Smooth muscle cell (in vitro differentiated cells): ENCODE results near the gene SPEN. TPM values are rescaled to one million over a fixed set of nuclear protein-coding genes. Genes with fewer than 3 reads are reported as not detected.
A peak's percentile ranks its signal among the peaks of the same experiment; 100 is the strongest.

Source experiments
- DNase-seq: peaks from one replicate; lab custom pipeline; 2025; ENCODE audit not compliant: unreplicated experiment; lab: John Stamatoyannopoulos, UW
- H2AFZ ChIP-seq: fragments of 200-600 bp; sonication (generic); 2 replicates; pipeline ENCODE4 v1.6.0; 2016; ENCODE audit warnings: antibody characterized with exemption, low read depth, mild to moderate bottlenecking
- H3F3A ChIP-seq: fragments of 200-600 bp; sonication (generic); 2 replicates; pipeline ENCODE4 v1.6.0; 2017; ENCODE audit warnings: antibody characterized with exemption, low read depth
- H3K27ac ChIP-seq: fragments of 200-600 bp; sonication (generic); 2 replicates; pipeline ENCODE4 v1.5.1; 2016; ENCODE audit warnings: low read depth, mild to moderate bottlenecking
- H3K27me3 ChIP-seq: fragments of 200-600 bp; sonication (generic); 2 replicates; pipeline ENCODE4 v1.6.1; 2016; ENCODE audit warnings: low read depth, mild to moderate bottlenecking
- H3K36me3 ChIP-seq: fragments of 200-600 bp; sonication (generic); 2 replicates; pipeline ENCODE4 v1.5.1; 2016; ENCODE audit warnings: low read depth
- H3K4me1 ChIP-seq: fragments of 200-600 bp; sonication (generic); 2 replicates; pipeline ENCODE4 v1.5.1; 2016; ENCODE audit warnings: low read depth
- H3K4me2 ChIP-seq: fragments of 200-600 bp; sonication (generic); 2 replicates; pipeline ENCODE4 v1.6.0; 2016; ENCODE audit warnings: mild to moderate bottlenecking
- H3K4me3 ChIP-seq: fragments of 200-600 bp; sonication (generic); 2 replicates; pipeline ENCODE4 v1.5.1; 2016; ENCODE audit warnings: mild to moderate bottlenecking
- H3K79me2 ChIP-seq: fragments of 200-600 bp; sonication (generic); 2 replicates; pipeline ENCODE4 v1.6.0; 2016; ENCODE audit warnings: low read depth, mild to moderate bottlenecking
- H3K9ac ChIP-seq: fragments of 200-600 bp; sonication (generic); 2 replicates; pipeline ENCODE4 v1.6.0; 2016; ENCODE audit warnings: low read depth
- H3K9me3 ChIP-seq: fragments of 200-600 bp; sonication (generic); replicated peaks from 2 replicates; pipeline ENCODE4 v1.5.1; 2016; ENCODE audit warnings: low read depth
- H4K20me1 ChIP-seq: fragments of 200-600 bp; sonication (generic); 2 replicates; pipeline ENCODE4 v1.6.0; 2016; ENCODE audit warnings: low read depth
- CTCF ChIP-seq: fragments of 200-600 bp; sonication (generic); IDR thresholded peaks from 2 replicates; pipeline ENCODE4 v1.5.1; 2017; ENCODE audit warnings: borderline replicate concordance, mild to moderate bottlenecking, antibody characterized with exemption; ENCODE audit not compliant: insufficient read depth, poor library complexity, severe bottlenecking
- WGBS: methylation state at CpG from one replicate; pipeline ENCODE4 v1.1.7; 2016; ENCODE audit warnings: low lambda C conversion rate; 5-methylcytosine and 5-hydroxymethylcytosine counted together
- polyA plus RNA-seq: library from polyadenylated mRNA; unstranded; fragments of >200 nt; fragmentation: Nextera tagmentation; extraction: Ambion mirVana; gene quantifications from 2 replicates; pipeline ENCODE4 v1.2.1, GENCODE V29; 2016
- total RNA-seq: library from RNA; depleted of rRNA; stranded (reverse); fragments of >200 nt; gene quantifications from 2 replicates; pipeline ENCODE4 v1.2.3, GENCODE V29; 2014

The SPEN gene
- total and polyA plus RNA-seq, 2 experiments from 2014 or later = 10.6 to 28.7 TPM

GRCh38 chr1:15899266-15899665 is 51.8 kb downstream of the SPEN start:
- Histone ChIP-seq H3K36me3 (no peaks in the 10 kb centered on the region), H3K4me3 (no peak overlapping the region), H3K9ac (no peak overlapping the region), H2AFZ (no peak overlapping the region), H3K27me3 (no peaks in the 10 kb centered on the region), H3K9me3 (no peaks in the 10 kb centered on the region), H4K20me1 (peaks cover 43% of the 10 kb centered on the region), H3K79me2 (peaks cover 99% of the 10 kb centered on the region), H3K4me1 (peaks cover 7% of the 10 kb centered on the region), H3F3A (no peaks in the 10 kb centered on the region), H3K4me2 (no peak overlapping the region), H3K27ac (no peak overlapping the region)
- no peak for TF ChIP-seq CTCF
- no peak for DNase-seq
- WGBS = 94% methylated on average over 9 of the region's 9 CpGs

- no peaks in the 10 kb centered on the region for H3F3A ChIP-seq
- WGBS = 87% methylated on average over 8 of the region's 8 CpGs
- DNase-seq = no peak
Observed at GRCh38 chr1:15900662-15901279, 53.3 kb downstream of the SPEN start.

GRCh38 chr1:15902882-15903281 is 55.4 kb downstream of the SPEN start:
- Histone ChIP-seq H3K27me3 (no peaks in the 10 kb centered on the region), H2AFZ (no peak overlapping the region), H3K4me3 (no peak overlapping the region), H3K9me3 (no peaks in the 10 kb centered on the region), H3K9ac (no peak overlapping the region), H3K4me2 (no peak overlapping the region), H4K20me1 (peaks cover 37% of the 10 kb centered on the region), H3K27ac (peak overlapping the region; percentile 22), H3K4me1 (peaks cover 7% of the 10 kb centered on the region), H3F3A (no peaks in the 10 kb centered on the region), H3K79me2 (peaks cover 99% of the 10 kb centered on the region), H3K36me3 (no peaks in the 10 kb centered on the region)
- DNase-seq = no peak
- 56% methylated on average over 3 of the region's 3 CpGs for WGBS
- no peak for TF ChIP-seq CTCF

More at GRCh38 chr1:15900662-15901279, 53.3 kb downstream of the SPEN start:
- H4K20me1 ChIP-seq = peaks cover 47% of the 10 kb centered on the region
- peaks cover 99% of the 10 kb centered on the region for H3K79me2 ChIP-seq
- no peaks in the 10 kb centered on the region for H3K36me3 ChIP-seq
- TF ChIP-seq CTCF = no peak
- H3K9ac ChIP-seq = no peak overlapping the region
- H3K9me3 ChIP-seq = no peaks in the 10 kb centered on the region
- H3K4me3 ChIP-seq = no peak overlapping the region
- H3K4me1 ChIP-seq = peaks cover 7% of the 10 kb centered on the region
- no peak overlapping the region for H3K4me2 ChIP-seq
- no peaks in the 10 kb centered on the region for H3K27me3 ChIP-seq
- H3K27ac ChIP-seq = peak overlapping the region; percentile 26
- H2AFZ ChIP-seq = no peak overlapping the region

GRCh38 chr1:15908597-15908996 is 61.1 kb downstream of the SPEN start:
- Histone ChIP-seq H3K36me3 (peaks cover 17% of the 10 kb centered on the region), H4K20me1 (peaks cover 26% of the 10 kb centered on the region), H3K9ac (no peak overlapping the region), H3K27me3 (no peaks in the 10 kb centered on the region), H3K4me3 (no peak overlapping the region), H3K79me2 (peaks cover 73% of the 10 kb centered on the region), H3K4me1 (no peaks in the 10 kb centered on the region), H3F3A (no peaks in the 10 kb centered on the region), H3K4me2 (no peak overlapping the region), H2AFZ (no peak overlapping the region), H3K27ac (no peak overlapping the region), H3K9me3 (no peaks in the 10 kb centered on the region)
- WGBS = over 99% methylated on average over 4 of the region's 4 CpGs
- no peak for TF ChIP-seq CTCF
- DNase-seq = no peak
